H9 (cell line): ENCODE results near the gene FAM78A. TPM values are rescaled to one million over a fixed set of nuclear protein-coding genes. Genes with fewer than 3 reads are reported as not detected.

ENCODE experiments used
- DNase-seq: peaks from one replicate; pipeline ENCODE4 v3.0.0-alpha.2; 2017
- H2AFZ ChIP-seq: one replicate; pipeline ENCODE4 v1.6.1; 2013; ENCODE audit warnings: mild to moderate bottlenecking, low read length, control low read depth, moderate library complexity
- H2AK5ac ChIP-seq: 2 replicates; pipeline ENCODE4 v1.6.1; 2013; ENCODE audit warnings: low read length, control low read depth, mixed read lengths; ENCODE audit not compliant: insufficient read length
- H2BK120ac ChIP-seq: one replicate; pipeline ENCODE4 v1.6.1; 2013; ENCODE audit warnings: low read depth, mild to moderate bottlenecking, low read length, control low read depth, inconsistent platforms; ENCODE audit not compliant: poor library complexity, severe bottlenecking
- H2BK12ac ChIP-seq: 2 replicates; pipeline ENCODE4 v1.6.1; 2013; ENCODE audit warnings: low read length, control low read depth, mixed read lengths, low read depth; ENCODE audit not compliant: insufficient read length
- H2BK15ac ChIP-seq: 2 replicates; pipeline ENCODE4 v1.6.1; 2013; ENCODE audit warnings: low read depth, low read length, control low read depth
- H2BK20ac ChIP-seq: one replicate; pipeline ENCODE4 v1.6.1; 2013; ENCODE audit warnings: low read depth, mild to moderate bottlenecking, low read length, control low read depth, inconsistent platforms; ENCODE audit not compliant: poor library complexity, severe bottlenecking
- H2BK5ac ChIP-seq: 2 replicates; pipeline ENCODE4 v1.6.1; 2013; ENCODE audit warnings: low read length, control low read depth, mixed read lengths; ENCODE audit not compliant: insufficient read length
- H3K14ac ChIP-seq: 2 replicates; pipeline ENCODE4 v1.6.1; 2013; ENCODE audit warnings: low read length, control low read depth; ENCODE audit not compliant: insufficient read depth
- H3K18ac ChIP-seq: 2 replicates; pipeline ENCODE4 v1.6.1; 2013; ENCODE audit warnings: low read depth, mild to moderate bottlenecking, mixed read lengths, low read length, control low read depth; ENCODE audit not compliant: insufficient read length
- H3K23ac ChIP-seq: 2 replicates; pipeline ENCODE4 v1.6.1; 2013; ENCODE audit warnings: low read length, control low read depth, mixed read lengths, low read depth; ENCODE audit not compliant: insufficient read length
- H3K23me2 ChIP-seq: 2 replicates; pipeline ENCODE4 v1.6.1; 2013; ENCODE audit warnings: low read depth, mild to moderate bottlenecking, mixed read lengths, low read length, control low read depth; ENCODE audit not compliant: insufficient read length, poor library complexity, severe bottlenecking
- H3K27ac ChIP-seq: 2 replicates; pipeline ENCODE4 v1.5.1; 2013; ENCODE audit warnings: low read length, control low read depth, mixed read lengths, low read depth; ENCODE audit not compliant: insufficient read length
- H3K27me3 ChIP-seq: 2 replicates; pipeline ENCODE4 v1.6.1; 2013; ENCODE audit warnings: low read length, control low read depth, inconsistent platforms; ENCODE audit not compliant: insufficient read depth
- H3K4ac ChIP-seq: 2 replicates; pipeline ENCODE4 v1.6.1; 2013; ENCODE audit warnings: low read depth, mild to moderate bottlenecking, control low read depth, inconsistent platforms, low read length, moderate library complexity
- H3K4me1 ChIP-seq: 2 replicates; pipeline ENCODE4 v1.6.1; 2013; ENCODE audit warnings: low read length, control low read depth, inconsistent platforms; ENCODE audit not compliant: insufficient read depth
- H3K4me2 ChIP-seq: 2 replicates; pipeline ENCODE4 v1.6.1; 2013; ENCODE audit warnings: low read length, control low read depth, mixed read lengths; ENCODE audit not compliant: insufficient read length, insufficient read depth
- H3K56ac ChIP-seq: 2 replicates; pipeline ENCODE4 v1.6.1; 2013; ENCODE audit warnings: low read depth, mild to moderate bottlenecking, mixed read lengths, low read length, control low read depth; ENCODE audit not compliant: insufficient read length
- H3K79me1 ChIP-seq: 2 replicates; pipeline ENCODE4 v1.6.1; 2013; ENCODE audit warnings: low read depth, mild to moderate bottlenecking, moderate library complexity, low read length, control low read depth, inconsistent platforms; ENCODE audit not compliant: insufficient read depth, poor library complexity, severe bottlenecking
- H3K79me2 ChIP-seq: 2 replicates; pipeline ENCODE4 v1.6.1; 2013; ENCODE audit warnings: low read length, control low read depth, inconsistent platforms; ENCODE audit not compliant: insufficient read depth
- H3K9ac ChIP-seq: 2 replicates; pipeline ENCODE4 v1.6.1; 2013; ENCODE audit warnings: low read length, control low read depth, mixed read lengths; ENCODE audit not compliant: insufficient read length; ENCODE audit errors: extremely low read depth
- H3K9me3 ChIP-seq: one replicate; pipeline ENCODE4 v1.6.1; 2013; ENCODE audit warnings: low read depth, low read length, inconsistent platforms; ENCODE audit not compliant: control insufficient read depth
- H3T11ph ChIP-seq: one replicate; pipeline ENCODE4 v1.6.1; 2013; ENCODE audit warnings: mild to moderate bottlenecking, low read length, control low read depth, inconsistent platforms
- H4K20me1 ChIP-seq: one replicate; pipeline ENCODE4 v1.6.1; 2013; ENCODE audit not compliant: control insufficient read depth, insufficient read length, insufficient read depth
- H4K5ac ChIP-seq: 2 replicates; pipeline ENCODE4 v1.6.1; 2013; ENCODE audit warnings: low read depth, mild to moderate bottlenecking, mixed read lengths, low read length, control low read depth; ENCODE audit not compliant: insufficient read length
- H4K8ac ChIP-seq: replicated peaks from 2 replicates; pipeline ENCODE4 v1.6.1; 2013; ENCODE audit warnings: low read length, control low read depth, mixed read lengths, low read depth; ENCODE audit not compliant: insufficient read length
- H4K91ac ChIP-seq: 2 replicates; pipeline ENCODE4 v1.6.1; 2013; ENCODE audit warnings: low read depth, mild to moderate bottlenecking, moderate library complexity, mixed read lengths, low read length, control low read depth; ENCODE audit not compliant: insufficient read length
- H3K27ac Mint-ChIP-seq, 3 experiments: 2 replicates in 2 of 3; 3 replicates in 1 of 3; pipeline ENCODE4 v1.8.0; 2020 to 2021; ENCODE audit warnings: mixed read lengths in 3 of 3, mild to moderate bottlenecking in 1 of 3, moderate library complexity in 1 of 3
- H3K27me3 Mint-ChIP-seq: 2 replicates; pipeline ENCODE4 v1.8.0; 2021; ENCODE audit warnings: low read depth, mild to moderate bottlenecking, moderate library complexity, mixed read lengths
- H3K36me3 Mint-ChIP-seq, 3 experiments: 2 replicates in 2 of 3; 3 replicates in 1 of 3; pipeline ENCODE4 v1.8.0; 2020 to 2021; ENCODE audit warnings: low read depth in 3 of 3, mixed read lengths in 3 of 3; ENCODE audit not compliant: insufficient read depth in 1 of 3
- H3K4me1 Mint-ChIP-seq, 2 experiments: 2 replicates each; pipeline ENCODE4 v1.8.0; 2020; ENCODE audit warnings: mixed read lengths in 2 of 2
- H3K4me3 Mint-ChIP-seq, 2 experiments: 2 replicates in 1 of 2; 3 replicates in 1 of 2; pipeline ENCODE4 v1.8.0; 2020 to 2021; ENCODE audit warnings: mild to moderate bottlenecking in 2 of 2, mixed read lengths in 2 of 2, moderate library complexity in 1 of 2
- H3K9me3 Mint-ChIP-seq, 2 experiments: 2 replicates in 1 of 2; 3 replicates in 1 of 2; pipeline ENCODE4 v1.8.0; 2020; ENCODE audit warnings: mild to moderate bottlenecking in 2 of 2, mixed read lengths in 2 of 2, moderate library complexity in 1 of 2
- CTCF ChIP-seq: fragments of 200-600 bp; sonication (generic); conservative IDR thresholded peaks from 3 replicates; pipeline ENCODE4 v1.8.0; 2021; ENCODE audit warnings: antibody characterized with exemption, mild to moderate bottlenecking
- WGBS: extraction: QIAGEN DNeasy Blood & Tissue Kit; methylation state at CpG from one replicate; pipeline ENCODE4 v1.1.7; 2013; ENCODE audit warnings: missing lambda C conversion rate, low lambda C conversion rate, mixed read lengths; ENCODE audit not compliant: insufficient read length; ENCODE audit errors: extremely low coverage; 5-methylcytosine and 5-hydroxymethylcytosine counted together
- total RNA-seq: library from RNA; stranded (reverse); gene quantifications from 2 replicates; pipeline ENCODE4 v1.2.1, GENCODE V29; 2021

Gene FAM78A
- total RNA-seq, 1 experiment from 2014 or later = 1.9 TPM

GRCh38 chr9:131228988-131229387 lies 47.3 kb downstream of the FAM78A start:
- Histone ChIP-seq H2AK5ac (no peak overlapping the region), H2AFZ (no peak overlapping the region), H3K9ac (no peak overlapping the region), H3K14ac (no peak overlapping the region), H3K18ac (no peak overlapping the region), H3K4me1 (peaks cover 19% of the 10 kb centered on the region; the same call in 1 of the 2 replicates), H3K56ac (no peak overlapping the region), H4K20me1 (no peaks in the 10 kb centered on the region), H2BK12ac (no peak overlapping the region), H3K4ac (no peak overlapping the region), H3T11ph (no peak overlapping the region), H3K27ac (no peak overlapping the region), H4K91ac (no peak overlapping the region), H2BK20ac (no peak overlapping the region), H4K8ac (no peak overlapping the region), H2BK5ac (no peak overlapping the region), H3K23ac (no peak overlapping the region), H3K23me2 (no peaks in the 10 kb centered on the region), H3K79me2 (no peaks in the 10 kb centered on the region), H2BK120ac (no peak overlapping the region), H3K4me2 (no peak overlapping the region), H3K9me3 (no peaks in the 10 kb centered on the region), H4K5ac (no peak overlapping the region), H3K79me1 (no peaks in the 10 kb centered on the region), H2BK15ac (no peak overlapping the region), H3K27me3 (no peaks in the 10 kb centered on the region)
- Mint-ChIP-seq H3K9me3 (no peaks in the 10 kb centered on the region), H3K36me3 (peaks cover 15 to 52% (median 46%) of the 10 kb centered on the region in 3 experiments; a peak in 6 of 7 replicates), H3K27ac (no peak overlapping the region; a peak in 2 of 7 replicates), H3K4me3 (no peak overlapping the region), H3K4me1 (peaks cover 21% of the 10 kb centered on the region in 2 experiments), H3K27me3 (no peaks in the 10 kb centered on the region)
- no peak for DNase-seq
- WGBS = no CpG with 5 or more reads among the region's 8 CpGs
- TF ChIP-seq CTCF = no peak
